Tibial nerve (tissue), 4 donors: ENCODE data around the gene TTC33.

Experiments used
- CTCF ChIP-seq, 5 experiments: fragments of 200-600 bp in 3 of 5; fragments of 450-650 bp in 2 of 5; sonication (generic) in 3 of 5; IDR thresholded peaks; one replicate each; pipeline ENCODE4 v1.5.1; 2016 to 2019; ENCODE audit warnings: antibody characterized with exemption in 5 of 5, mild to moderate bottlenecking in 3 of 5, moderate library complexity in 2 of 5
- EP300 ChIP-seq, 2 donors: sonication (generic); formaldehyde crosslinking; IDR thresholded peaks; one replicate each; pipeline ENCODE4 v1.6.1; 2017; ENCODE audit warnings: antibody characterized with exemption in 2 of 2, mild to moderate bottlenecking in 1 of 2

GRCh38 chr5:40798012-40798800 is 42.4 kb upstream of the TTC33 start, which contains the start of gene PRKAA1:
- TF ChIP-seq CTCF (IDR thresholded peaks at IDR 0.05) (peak; percentile 74 to 89 (median 81)), EP300 (IDR thresholded peaks at IDR 0.05) (peak in 1 of 2 donors; percentile 86)
